Neural cell (in vitro differentiated cells): ENCODE measurements around the gene RNF113A.

Experiments
- EP300 ChIP-seq: fragments of 450-650 bp; conservative IDR thresholded peaks from 2 replicates; pipeline ENCODE4 v1.6.1; 2014; ENCODE audit warnings: antibody characterized with exemption, mild to moderate bottlenecking, moderate library complexity; ENCODE audit not compliant: poor library complexity, severe bottlenecking
- EZH2 ChIP-seq: fragments of 200-600, 300-800 bp; shearing (Covaris generic), sonication (generic); IDR thresholded peaks from 2 replicates; pipeline ENCODE4 v1.6.1; 2014; ENCODE audit warnings: antibody characterized with exemption, low read length, borderline replicate concordance, mild to moderate bottlenecking; ENCODE audit not compliant: insufficient read depth, poor library complexity, severe bottlenecking
- MXI1 ChIP-seq: fragments of 450-650 bp; conservative IDR thresholded peaks from 2 replicates; pipeline ENCODE4 v1.6.1; 2014; ENCODE audit warnings: antibody characterized with exemption, mild to moderate bottlenecking; ENCODE audit not compliant: poor library complexity, severe bottlenecking
- POLR2AphosphoS5 ChIP-seq: IDR thresholded peaks from 2 replicates; pipeline ENCODE4 v1.6.1; 2012
- RAD21 ChIP-seq: fragments of 450-650 bp; conservative IDR thresholded peaks from 2 replicates; pipeline ENCODE4 v1.6.1; 2014; ENCODE audit warnings: antibody characterized with exemption, mild to moderate bottlenecking, moderate library complexity
- SMC3 ChIP-seq: fragments of 450-650 bp; conservative IDR thresholded peaks from 2 replicates; pipeline ENCODE4 v1.6.1; 2014; ENCODE audit warnings: antibody characterized with exemption, mild to moderate bottlenecking, moderate library complexity; ENCODE audit not compliant: poor library complexity
- TAF1 ChIP-seq: IDR thresholded peaks from 2 replicates; pipeline ENCODE4 v1.6.1; 2012; ENCODE audit warnings: low read depth
- TF ChIP-seq, protein P1 (sequence below): IDR thresholded peaks from 2 replicates; pipeline ENCODE4 v1.6.1; 2012; ENCODE audit warnings: borderline replicate concordance
- TF ChIP-seq, protein P2 (sequence below): fragments of 450-650 bp; IDR thresholded peaks from 2 replicates; pipeline ENCODE4 v1.5.1; 2014; ENCODE audit warnings: antibody characterized with exemption, mild to moderate bottlenecking, moderate library complexity; ENCODE audit not compliant: poor library complexity, severe bottlenecking

DNA sequence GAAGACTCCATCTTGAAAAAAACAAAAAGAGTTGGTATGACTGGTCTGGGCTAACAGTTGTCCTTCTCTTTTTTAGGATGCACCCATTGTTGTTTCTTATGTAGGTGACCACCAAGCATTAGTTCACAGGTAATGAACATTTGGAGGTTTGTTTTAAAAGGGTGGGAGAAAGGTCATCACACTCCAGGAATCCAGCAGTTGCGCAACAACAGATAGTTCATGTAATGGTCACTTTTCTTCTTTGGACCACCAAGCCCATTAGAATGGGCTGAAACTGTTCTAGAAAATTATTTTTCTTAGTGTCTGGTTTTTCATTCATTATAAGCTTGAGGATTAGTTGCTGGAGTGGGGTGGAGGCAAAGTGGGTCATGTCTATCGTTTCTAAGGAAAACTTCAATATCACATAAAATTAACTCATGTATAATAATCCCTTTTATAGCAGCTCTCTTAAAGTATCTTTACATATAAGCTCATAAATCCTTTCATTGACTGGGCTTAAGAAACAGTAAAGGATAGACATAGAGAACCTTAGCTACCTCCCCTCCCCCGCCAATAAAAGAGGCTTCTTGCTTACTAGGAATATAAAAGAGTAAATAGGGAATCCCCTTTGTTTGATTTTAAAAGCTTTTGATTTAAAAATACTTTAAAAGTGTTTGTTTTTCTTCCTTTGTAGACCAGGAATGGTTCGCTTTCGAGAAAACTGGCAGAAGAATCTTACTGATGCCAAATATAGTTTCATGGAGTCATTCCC lies 48.5 kb upstream of the RNF113A start:
- TF ChIP-seq TAF1 (no peak), SMC3 (no peak), EP300 (no peak), EZH2 (no peak), POLR2AphosphoS5 (no peak), RAD21 (no peak), MXI1 (no peak)
- TF ChIP-seq, protein P1, sequence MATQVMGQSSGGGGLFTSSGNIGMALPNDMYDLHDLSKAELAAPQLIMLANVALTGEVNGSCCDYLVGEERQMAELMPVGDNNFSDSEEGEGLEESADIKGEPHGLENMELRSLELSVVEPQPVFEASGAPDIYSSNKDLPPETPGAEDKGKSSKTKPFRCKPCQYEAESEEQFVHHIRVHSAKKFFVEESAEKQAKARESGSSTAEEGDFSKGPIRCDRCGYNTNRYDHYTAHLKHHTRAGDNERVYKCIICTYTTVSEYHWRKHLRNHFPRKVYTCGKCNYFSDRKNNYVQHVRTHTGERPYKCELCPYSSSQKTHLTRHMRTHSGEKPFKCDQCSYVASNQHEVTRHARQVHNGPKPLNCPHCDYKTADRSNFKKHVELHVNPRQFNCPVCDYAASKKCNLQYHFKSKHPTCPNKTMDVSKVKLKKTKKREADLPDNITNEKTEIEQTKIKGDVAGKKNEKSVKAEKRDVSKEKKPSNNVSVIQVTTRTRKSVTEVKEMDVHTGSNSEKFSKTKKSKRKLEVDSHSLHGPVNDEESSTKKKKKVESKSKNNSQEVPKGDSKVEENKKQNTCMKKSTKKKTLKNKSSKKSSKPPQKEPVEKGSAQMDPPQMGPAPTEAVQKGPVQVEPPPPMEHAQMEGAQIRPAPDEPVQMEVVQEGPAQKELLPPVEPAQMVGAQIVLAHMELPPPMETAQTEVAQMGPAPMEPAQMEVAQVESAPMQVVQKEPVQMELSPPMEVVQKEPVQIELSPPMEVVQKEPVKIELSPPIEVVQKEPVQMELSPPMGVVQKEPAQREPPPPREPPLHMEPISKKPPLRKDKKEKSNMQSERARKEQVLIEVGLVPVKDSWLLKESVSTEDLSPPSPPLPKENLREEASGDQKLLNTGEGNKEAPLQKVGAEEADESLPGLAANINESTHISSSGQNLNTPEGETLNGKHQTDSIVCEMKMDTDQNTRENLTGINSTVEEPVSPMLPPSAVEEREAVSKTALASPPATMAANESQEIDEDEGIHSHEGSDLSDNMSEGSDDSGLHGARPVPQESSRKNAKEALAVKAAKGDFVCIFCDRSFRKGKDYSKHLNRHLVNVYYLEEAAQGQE = no peak
- TF ChIP-seq, protein P2, sequence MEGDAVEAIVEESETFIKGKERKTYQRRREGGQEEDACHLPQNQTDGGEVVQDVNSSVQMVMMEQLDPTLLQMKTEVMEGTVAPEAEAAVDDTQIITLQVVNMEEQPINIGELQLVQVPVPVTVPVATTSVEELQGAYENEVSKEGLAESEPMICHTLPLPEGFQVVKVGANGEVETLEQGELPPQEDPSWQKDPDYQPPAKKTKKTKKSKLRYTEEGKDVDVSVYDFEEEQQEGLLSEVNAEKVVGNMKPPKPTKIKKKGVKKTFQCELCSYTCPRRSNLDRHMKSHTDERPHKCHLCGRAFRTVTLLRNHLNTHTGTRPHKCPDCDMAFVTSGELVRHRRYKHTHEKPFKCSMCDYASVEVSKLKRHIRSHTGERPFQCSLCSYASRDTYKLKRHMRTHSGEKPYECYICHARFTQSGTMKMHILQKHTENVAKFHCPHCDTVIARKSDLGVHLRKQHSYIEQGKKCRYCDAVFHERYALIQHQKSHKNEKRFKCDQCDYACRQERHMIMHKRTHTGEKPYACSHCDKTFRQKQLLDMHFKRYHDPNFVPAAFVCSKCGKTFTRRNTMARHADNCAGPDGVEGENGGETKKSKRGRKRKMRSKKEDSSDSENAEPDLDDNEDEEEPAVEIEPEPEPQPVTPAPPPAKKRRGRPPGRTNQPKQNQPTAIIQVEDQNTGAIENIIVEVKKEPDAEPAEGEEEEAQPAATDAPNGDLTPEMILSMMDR = no peak
